ENCODE results near the gene PCDHGA9. TPM values are rescaled to one million over a fixed set of nuclear protein-coding genes. Genes with fewer than 3 reads are reported as not detected.

Gene PCDHGA9
- 2.9 and 4.3 TPM in 2 replicates for total RNA-seq

DNA sequence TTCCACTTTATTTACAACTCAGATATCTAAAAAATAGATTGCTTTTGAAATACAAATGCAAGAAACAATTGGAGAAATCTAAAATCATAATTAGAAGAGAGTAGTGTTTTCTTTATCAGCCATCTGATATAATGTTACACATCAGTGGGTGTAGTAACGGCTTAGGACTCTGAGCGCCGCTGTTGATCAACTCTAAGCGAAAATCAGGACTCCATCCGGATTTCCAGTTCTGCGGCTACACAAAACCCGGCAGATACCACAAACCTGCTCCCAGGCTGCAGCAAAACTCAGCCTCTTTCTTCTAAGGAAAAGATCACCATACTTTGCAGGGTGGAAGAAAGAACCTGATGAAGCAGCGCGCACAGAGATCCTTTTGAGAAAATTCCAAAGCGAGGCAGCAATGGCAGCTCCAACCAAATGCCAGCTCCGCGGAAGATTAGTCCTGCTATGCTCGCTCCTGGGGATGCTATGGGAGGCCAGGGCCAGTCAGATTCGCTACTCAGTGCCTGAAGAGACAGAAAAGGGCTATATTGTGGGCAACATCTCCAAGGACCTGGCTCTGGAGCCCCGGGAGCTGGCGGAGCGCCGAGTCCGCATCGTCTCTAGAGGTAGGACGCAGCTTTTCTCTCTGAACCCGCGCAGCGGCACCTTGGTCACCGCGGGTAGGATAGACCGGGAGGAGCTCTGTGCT, at the start of gene PCDHGA9:
TSS of gene PCDHGA9 (plus strand) at position 226 of the 691 bp plus-strand sequence. CDS start at position 401, 175 bp downstream.

DNA sequence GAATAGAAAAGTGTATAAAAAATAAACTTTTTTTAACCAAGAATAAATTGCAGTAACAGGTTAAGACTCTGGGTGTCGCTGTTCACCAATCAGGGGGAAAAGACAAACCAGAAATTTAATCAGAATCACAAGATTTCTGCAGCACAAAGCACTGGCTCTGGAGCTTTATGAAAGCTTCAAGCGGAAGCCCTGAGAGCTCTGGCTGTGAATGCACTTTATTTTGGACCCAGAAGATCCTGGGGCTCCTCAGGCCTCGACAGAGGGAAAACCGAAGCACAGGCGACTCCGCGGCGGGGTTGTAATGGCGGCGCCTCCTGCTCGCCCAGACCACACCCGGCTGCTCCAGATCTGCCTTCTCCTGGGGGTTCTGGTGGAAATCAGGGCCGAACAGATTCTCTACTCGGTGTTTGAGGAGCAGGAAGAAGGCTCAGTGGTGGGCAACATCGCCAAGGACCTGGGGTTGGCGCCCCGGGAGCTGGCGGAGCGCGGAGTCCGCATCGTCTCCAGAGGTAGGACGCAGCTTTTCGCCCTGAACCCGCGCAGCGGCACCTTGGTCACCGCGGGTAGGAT, 47.6 kb upstream of the PCDHGA9 start, which contains the start of gene PCDHGA4:
TSS of gene PCDHGA4 (plus strand) at position 122 of the 570 bp plus-strand sequence. CDS start at position 209, 87 bp downstream.

DNA sequence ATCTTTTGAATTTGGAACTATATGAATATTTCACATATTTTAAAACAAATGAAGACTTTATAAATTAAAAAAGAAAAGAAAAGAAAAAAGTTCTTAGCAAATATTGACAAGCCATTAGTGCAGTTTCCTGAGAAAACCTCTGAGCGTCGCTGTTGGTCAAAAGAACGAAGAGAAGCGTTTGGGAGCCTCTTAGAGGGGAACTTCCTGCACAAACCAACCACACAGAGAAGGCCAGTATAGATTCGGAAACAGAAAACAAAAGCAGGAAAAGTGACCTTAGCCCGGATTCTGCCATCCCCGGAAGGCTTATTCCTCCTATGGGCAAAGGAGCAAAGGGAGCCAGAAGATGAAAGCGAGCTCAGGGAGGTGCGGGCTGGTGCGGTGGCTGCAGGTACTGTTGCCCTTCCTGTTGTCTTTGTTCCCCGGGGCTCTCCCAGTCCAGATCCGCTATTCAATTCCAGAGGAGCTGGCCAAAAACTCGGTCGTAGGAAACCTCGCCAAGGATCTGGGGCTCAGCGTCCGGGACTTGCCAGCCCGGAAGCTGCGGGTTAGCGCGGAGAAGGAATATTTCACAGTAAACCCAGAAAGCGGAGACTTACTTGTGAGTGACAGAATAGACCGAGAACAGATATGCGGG, 42.7 kb upstream of the PCDHGA9 start, which contains the start of gene PCDHGB2:
TSS of gene PCDHGB2 (plus strand) at position 205 of the 637 bp plus-strand sequence. CDS start at position 347, 142 bp downstream.

DNA sequence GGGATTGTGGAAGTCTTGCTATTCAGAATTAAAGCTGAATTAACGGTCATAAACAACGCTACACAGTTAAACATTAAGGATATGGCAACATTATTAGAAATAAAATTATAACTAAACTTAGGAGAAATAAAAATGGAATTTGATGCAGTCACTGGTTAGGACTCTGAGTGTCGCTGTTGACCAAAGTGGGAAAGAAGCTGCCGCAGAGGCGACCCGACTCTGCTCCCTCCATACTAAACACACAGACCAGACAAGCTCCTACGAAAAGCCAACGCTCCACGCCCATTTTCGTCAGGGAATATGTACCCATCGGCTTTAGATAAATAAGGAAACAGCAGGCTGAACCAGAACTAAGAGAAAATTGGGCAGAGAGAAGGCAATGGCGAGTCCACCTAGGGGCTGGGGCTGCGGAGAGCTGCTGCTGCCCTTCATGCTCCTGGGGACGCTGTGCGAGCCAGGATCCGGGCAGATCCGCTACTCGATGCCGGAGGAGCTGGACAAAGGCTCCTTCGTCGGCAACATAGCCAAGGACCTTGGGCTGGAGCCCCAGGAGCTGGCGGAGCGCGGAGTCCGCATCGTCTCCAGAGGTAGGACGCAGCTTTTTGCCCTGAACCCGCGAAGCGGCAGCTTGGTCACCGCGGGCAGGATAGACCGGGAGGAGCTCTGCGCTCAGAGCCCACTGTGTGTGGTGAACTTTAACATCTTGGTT, 38.5 kb upstream of the PCDHGA9 start, which contains the start of gene PCDHGA5:
TSS of gene PCDHGA5 (plus strand) at position 211 of the 709 bp plus-strand sequence. CDS start at position 380, 169 bp downstream.

DNA sequence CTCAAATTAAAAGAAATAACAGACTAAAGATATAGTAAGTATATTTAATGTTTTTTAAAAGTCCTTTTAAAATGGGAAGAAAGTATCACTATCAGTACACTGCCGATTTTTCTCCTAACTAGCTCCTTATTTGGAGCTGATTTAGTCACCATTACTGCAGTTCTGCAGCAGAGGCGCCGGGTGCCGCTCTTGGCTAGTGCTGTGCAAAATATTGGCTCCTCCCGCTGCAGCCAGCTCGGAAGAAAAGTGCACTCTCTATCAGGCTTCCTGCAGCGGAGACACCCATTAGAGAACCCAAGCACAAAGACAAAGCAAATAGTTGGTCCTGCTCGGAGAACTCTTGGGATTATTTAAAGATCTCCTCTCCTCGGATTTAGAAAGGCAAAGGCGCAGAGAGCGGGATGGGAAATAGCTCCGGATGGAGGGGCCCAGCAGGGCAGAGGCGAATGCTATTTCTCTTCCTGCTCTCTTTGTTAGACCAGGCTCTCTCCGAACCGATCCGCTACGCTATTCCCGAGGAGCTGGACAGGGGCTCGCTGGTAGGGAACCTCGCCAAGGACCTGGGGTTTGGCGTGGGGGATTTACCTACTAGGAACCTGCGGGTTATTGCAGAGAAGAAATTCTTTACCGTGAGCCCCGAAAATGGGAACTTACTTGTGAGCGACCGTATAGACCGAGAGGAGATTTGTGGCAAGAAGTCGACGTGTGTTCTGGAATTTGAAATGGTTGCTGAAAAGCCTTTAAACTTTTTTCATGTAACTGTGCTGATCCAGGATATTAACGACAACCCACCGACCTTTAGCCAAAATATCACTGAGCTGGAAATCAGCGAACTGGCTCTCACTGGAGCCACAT, 32.4 kb upstream of the PCDHGA9 start, which contains the start of gene PCDHGB3:
TSS of gene PCDHGB3 (plus strand) at position 249 of the 855 bp plus-strand sequence. CDS start at position 402, 153 bp downstream.

DNA sequence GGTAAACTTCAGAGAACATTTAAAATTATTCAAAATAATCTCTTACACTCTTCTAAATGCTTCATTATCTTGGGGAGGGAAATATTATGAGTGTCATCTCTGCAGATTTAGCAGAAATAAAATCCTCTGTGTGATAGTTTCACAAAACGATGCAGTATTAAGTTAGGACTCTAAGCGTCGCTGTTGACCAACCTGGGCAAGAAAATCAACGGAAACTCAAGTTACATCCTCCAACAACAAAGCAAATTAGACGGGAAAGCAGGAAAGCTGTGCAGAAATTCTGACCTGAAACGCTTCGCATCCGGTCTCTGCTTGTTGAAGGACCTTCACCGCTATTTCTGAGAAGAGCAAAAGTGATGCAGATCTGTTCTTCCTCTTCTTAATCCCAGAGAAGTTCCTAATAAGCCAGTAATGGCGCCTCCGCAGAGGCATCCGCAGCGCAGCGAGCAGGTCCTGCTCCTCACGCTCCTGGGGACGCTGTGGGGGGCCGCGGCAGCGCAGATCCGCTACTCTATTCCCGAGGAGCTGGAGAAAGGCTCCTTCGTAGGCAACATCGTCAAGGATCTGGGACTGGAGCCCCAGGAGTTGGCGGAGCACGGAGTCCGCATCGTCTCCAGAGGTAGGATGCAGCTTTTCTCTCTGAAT, 28.8 kb upstream of the PCDHGA9 start, which contains the start of gene PCDHGA6:
TSS of gene PCDHGA6 (plus strand) at position 219 of the 645 bp plus-strand sequence. CDS start at position 412, 193 bp downstream.

GRCh38 chr5:141382469-141383294, 19.9 kb upstream of the PCDHGA9 start, which contains the start of gene PCDHGA7:
PCDHGA7 (plus strand) TSS chr5:141382742; CDS start chr5:141382900, 158 bp downstream.

GRCh38 chr5:141387557-141388311, 14.8 kb upstream of the PCDHGA9 start, which contains the start of gene PCDHGB4:
PCDHGB4 (plus strand) TSS chr5:141387698; CDS start chr5:141387885, 187 bp downstream.

DNA sequence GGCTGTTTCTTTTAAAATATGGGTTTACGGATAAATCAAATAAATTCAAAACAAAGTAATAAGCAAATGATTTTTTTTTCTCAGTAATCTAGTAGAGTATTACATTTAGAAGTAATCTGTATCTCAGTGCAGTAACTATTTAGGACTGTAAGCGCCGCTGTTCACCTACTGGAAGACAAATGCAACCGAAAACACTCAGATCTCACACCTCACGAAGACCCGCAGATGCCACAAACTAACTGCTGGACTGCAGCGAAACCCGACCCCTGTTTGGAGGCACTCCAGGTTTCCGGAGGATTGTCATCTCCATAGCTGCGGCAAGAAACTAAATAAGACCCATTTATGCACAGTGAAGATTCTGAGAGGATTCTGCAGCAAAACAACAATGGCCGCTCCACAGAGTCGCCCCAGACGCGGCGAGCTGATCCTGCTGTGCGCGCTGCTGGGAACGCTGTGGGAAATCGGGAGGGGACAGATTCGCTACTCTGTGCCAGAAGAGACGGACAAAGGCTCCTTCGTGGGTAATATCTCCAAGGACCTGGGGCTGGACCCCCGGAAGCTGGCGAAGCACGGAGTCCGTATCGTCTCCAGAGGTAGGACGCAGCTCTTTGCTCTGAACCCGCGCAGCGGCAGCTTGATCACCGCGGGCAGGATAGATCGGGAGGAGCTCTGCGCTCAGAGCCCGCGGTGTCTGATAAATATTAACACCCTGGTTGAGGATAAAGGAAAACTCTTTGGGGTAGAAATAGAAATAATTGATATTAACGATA, 10.0 kb upstream of the PCDHGA9 start, which contains the start of gene PCDHGA8:
TSS of gene PCDHGA8 (plus strand) at position 205 of the 770 bp plus-strand sequence. CDS start at position 386, 181 bp downstream.

GRCh38 chr5:141397756-141398551, 4.6 kb upstream of the PCDHGA9 start, which contains the start of gene PCDHGB5:
PCDHGB5 (plus strand) TSS chr5:141397947; CDS start chr5:141398128, 181 bp downstream.

DNA sequence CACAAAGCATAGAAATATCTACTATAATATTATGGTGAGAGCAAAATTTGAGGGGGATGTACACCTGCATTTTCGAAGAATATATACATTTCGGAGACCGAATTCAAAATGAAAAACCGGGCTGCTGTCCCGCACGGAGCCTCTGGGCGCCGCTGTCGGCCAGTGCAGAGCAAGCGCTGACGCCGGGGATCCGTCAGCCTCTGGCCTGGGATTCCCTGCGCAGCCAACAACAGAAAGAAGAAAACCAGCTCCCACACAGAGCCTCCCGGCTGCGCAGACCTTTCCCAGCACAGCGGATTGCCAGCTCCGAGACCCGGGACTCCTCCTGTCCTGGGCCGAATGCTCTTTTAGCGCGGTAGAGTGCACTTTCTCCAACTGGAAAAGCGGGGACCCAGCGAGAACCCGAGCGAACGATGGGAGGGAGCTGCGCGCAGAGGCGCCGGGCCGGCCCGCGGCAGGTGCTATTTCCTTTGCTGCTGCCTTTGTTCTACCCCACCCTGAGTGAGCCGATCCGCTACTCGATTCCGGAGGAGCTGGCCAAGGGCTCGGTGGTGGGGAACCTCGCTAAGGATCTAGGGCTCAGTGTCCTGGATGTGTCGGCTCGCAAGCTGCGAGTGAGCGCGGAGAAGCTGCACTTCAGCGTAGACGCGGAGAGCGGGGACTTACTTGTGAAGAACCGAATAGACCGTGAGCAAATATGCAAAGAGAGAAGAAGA, 5.4 kb downstream of the PCDHGA9 start, which contains the start of gene PCDHGB6:
TSS of gene PCDHGB6 (plus strand) at position 232 of the 716 bp plus-strand sequence. CDS start at position 414, 182 bp downstream.

GRCh38 chr5:141412854-141413539, 10.4 kb downstream of the PCDHGA9 start, which contains the start of gene PCDHGA10:
PCDHGA10 (plus strand) TSS chr5:141412987; CDS start chr5:141413176, 189 bp downstream.

DNA sequence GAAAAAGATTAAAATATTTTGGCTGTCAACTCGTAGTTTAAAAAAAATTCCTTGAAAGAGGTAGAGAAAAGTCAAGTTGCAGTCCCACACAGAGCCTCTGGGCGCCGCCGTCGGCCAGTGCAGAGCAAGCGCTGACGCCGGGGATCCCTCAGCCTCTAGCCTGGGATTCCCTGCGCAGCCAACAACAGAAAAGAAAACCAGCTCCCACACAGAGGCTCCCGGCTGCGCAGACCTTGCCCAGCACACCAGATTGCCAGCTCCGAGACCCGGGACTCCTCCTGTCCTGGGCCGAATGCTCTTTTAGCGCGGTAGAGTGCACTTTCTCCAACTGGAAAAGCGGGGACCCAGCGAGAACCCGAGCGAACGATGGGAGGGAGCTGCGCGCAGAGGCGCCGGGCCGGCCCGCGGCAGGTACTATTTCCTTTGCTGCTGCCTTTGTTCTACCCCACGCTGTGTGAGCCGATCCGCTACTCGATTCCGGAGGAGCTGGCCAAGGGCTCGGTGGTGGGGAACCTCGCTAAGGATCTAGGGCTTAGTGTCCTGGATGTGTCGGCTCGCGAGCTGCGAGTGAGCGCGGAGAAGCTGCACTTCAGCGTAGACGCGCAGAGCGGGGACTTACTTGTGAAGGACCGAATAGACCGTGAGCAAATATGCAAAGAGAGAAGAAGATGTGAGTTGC, 15.1 kb downstream of the PCDHGA9 start, which contains the start of gene PCDHGB7:
TSS of gene PCDHGB7 (plus strand) at position 184 of the 679 bp plus-strand sequence. CDS start at position 367, 183 bp downstream.

GRCh38 chr5:141420855-141421488, 18.4 kb downstream of the PCDHGA9 start, which contains the start of gene PCDHGA11:
PCDHGA11 (plus strand) TSS chr5:141421051; CDS start chr5:141421228, 177 bp downstream.

